ENCODE results near the gene LAMTOR2.
"Not testable (repeated sequence)": the region's sequence is repeated elsewhere in the genome, so short reads cannot be mapped to it uniquely, and the experiment has no call there.

Gene LAMTOR2

DNA sequence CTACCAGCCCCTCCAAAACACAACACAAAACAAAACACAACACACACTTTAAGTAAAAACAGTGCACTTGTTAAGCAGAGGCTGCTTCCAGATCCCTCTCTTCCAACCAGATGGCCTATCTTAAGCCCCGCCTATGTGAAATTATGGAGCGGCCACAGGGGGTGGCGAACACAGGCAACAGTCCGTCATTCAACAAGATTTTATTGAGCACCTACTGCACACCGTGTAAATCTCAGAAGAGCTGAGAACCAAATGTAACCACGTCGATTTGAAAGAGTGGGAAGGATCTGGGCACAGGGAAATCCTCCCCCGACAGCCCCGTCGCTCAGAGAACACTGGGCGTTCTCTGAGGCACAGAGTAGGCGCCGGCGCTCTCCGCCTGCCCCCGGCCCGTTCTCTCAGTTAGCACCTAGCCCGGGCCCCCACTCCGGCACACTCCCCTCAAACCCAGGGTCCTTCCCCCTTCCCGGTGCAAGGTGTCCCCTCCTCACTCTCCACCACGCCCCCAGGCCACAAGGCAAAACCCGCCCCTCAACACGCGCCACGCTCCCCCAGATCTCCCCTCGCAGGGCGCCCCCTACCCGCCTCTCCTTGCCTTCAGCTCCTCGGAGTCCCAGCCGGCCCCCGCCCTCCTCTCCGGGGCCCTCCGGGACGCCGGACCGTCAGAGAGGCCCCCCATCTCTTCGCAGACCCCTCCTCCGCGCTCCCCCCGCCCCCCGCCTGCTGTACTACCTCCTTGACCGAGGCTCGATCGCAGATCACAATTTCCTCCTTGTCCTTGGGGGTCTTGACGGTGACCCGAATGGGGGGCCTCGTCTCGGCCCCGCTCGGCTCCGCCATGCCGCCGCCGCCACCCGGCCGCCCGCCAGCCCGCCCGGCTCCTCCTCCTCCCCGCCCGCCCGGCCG is 1.5 kb upstream of the LAMTOR2 start:
- DNase-seq, result peak; percentile 26 to 49 (median 38)

DNA sequence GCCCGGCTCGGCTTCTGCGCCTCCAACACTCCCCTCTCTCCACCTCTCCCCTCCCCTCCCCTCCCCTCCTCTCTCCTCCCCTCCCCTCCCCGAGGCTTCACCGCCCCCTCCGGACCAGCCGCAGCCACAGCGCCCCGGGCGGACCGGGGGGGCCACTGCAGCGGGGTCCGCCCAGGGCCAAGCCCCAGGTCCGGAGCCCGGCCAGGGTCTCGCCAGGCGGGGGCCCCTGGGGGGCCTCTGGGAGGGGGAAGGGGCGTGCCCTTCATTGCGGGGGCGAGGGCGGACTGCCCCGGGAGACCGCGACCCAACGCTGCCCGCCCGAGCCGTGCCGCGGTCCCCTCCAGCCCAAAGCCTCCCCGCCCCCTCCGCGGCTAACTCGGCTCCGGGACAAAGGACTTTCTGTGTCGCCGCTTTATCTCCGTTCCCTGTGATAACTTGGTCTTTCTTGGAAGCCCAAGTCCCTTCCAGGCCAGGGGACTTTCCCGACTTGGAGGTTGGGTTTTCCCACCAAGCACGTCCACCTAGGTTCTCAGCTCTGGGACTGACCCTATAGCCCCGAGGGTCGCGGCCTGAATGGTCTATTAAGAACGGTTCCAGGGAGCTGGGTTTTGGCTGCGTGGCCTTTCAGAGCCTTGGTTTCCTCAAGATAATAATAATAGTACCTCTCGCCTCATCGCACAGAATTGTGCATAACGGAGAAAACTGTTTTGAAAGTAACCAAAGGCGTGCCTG is 648 bp upstream of the LAMTOR2 start, which contains the start of gene UBQLN4:
Gene UBQLN4 (minus strand): TSS at position 31 of the 732 bp plus-strand sequence. CDS start 97 bp downstream, outside the sequence.
- peak; percentile 70 to 80 (median 75) for DNase-seq

DNA sequence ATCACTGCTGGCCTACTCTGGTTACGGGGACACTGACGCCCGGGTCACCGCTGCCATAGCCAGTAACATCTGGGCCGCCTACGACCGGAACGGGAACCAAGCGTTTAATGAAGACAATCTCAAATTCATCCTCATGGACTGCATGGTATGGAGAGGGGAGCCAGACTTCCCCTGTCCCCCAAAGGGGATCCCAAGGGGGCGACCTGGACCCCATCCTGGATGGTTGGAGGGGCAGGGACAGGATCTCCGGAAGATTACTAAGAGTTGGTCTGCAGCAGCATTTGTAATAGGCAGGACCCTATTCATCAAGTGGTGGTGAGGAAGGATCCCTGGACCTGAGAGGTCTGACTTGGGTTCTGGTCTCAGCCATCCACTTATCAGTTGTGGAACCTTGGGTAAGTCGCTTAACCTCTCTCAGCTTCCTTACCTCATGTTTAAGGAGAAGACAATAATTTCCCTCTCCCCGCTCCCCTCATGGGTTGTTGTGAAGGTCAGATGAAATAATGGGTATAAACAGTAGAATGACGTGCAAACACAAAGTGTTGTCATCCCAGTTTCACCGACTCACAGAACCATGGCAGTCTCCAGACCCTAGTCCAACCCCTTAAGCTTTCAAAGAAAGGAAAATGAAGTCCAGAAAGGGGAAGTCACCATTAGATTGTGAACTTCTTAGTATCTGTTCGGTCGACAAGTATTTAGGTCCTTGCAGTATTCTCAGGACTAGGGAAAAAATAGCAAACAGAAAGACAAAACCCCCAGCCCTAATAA is 883 bp downstream of the LAMTOR2 start:
- no peak for DNase-seq

GRCh38 chr1:156056326-156056849 is 1.8 kb downstream of the LAMTOR2 start:
- DNase-seq, result no peak

GRCh38 chr1:156060937-156061636 is 6.5 kb downstream of the LAMTOR2 start, which contains the start of gene RAB25:
TSS of gene RAB25 (plus strand) at chr1:156061160. CDS start at chr1:156061401, 241 bp downstream.
- no peak for DNase-seq

DNA sequence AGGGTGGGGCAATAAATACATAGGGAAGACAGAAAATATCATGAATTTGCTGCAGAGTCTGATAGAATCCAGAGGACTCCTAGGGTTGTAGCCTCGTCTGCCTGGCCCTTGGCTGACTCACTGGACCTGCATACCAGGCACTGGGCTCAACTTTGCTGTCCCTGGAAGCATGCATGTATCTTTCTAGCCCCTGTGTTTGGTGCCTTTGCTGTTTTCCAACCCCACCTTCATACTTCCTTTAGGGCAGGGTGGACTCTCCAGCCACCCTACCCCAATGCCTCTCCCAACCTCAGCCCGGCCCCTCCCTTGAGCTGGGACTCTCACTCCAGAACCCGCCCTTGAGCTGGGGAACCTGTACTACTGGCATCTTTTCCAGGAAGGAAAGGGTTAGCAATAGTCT is 7.6 kb downstream of the LAMTOR2 start:
- DNase-seq, result no peak

DNA sequence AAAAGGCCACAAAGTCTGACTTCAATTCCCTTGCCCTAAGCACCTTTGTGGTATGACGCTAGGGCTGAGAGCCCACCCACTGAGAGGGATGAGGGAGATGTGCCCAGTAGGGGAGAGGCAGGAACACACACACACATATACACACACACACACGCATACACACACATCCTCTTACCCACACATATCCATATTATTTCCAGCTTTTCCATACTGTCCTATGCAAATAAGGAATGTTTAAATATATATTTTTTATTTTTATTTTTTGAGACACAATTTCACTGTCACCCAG is 9.4 kb downstream of the LAMTOR2 start:
- DNase-seq, result no peak

GRCh38 chr1:156064615-156065014 is 10.0 kb downstream of the LAMTOR2 start:
- no peak for DNase-seq

- DNase-seq, result no peak
These were observed 10.6 kb downstream of the LAMTOR2 start for GRCh38 chr1:156065212-156065611.

DNA sequence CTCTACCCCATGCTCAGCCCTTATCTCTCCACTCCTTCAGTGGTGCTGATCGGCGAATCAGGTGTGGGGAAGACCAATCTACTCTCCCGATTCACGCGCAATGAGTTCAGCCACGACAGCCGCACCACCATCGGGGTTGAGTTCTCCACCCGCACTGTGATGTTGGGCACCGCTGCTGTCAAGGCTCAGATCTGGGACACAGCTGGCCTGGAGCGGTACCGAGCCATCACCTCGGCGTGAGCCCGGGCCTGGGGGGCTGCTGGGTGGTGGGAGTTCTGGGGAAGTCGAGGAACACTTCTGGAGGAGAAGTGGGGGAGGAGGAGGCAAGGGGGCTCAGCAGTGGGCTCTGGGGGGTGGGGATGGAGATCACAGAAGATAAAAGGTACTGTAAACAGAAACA is 11.3 kb downstream of the LAMTOR2 start:
- DNase-seq, result no peak

DNA sequence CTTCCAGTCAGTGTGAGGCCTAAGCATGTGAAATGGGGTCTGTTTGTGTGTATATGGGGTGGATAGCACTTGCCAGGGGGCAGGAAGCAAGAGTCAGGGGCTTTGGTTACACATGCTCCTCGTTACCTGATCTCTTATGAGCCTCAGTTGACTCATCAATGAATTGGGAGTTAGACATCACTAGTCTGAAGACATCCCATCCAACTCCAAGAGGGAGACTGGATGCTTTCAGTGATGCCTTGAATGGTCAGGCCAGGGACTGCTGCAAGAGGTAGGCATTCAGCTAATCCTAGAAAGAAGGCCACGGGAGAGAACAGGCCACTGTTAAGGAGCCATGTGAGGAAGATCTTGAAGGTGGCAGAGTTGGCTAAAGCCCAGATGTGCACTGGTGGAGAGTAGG is 12.7 kb downstream of the LAMTOR2 start:
- DNase-seq, result no peak

GRCh38 chr1:156069490-156070455 is 15.2 kb downstream of the LAMTOR2 start:
- DNase-seq, result no peak

DNA sequence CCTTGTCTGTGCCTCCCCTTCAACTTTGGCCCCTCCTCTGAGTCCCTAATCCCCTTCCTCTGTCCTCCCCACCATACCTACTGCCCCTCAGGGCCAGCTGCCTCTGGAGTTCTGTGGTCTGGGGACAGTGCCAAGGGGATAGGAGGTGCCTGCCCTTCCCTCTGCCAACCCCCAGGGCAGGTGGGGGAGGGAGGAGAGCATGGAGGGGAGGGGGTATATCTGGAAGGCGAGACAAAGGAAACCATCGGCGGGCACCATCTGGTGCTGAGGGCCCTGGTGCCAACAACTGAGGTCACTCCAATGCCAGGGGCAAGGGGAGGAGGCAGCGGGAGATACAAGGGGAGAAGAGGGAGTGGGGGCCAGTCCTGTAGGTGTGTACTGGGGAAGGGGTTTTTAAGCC is 16.0 kb downstream of the LAMTOR2 start:
- DNase-seq, result no peak

GRCh38 chr1:156071332-156071816 is 16.8 kb downstream of the LAMTOR2 start:
- DNase-seq, result not testable (repeated sequence)

DNA sequence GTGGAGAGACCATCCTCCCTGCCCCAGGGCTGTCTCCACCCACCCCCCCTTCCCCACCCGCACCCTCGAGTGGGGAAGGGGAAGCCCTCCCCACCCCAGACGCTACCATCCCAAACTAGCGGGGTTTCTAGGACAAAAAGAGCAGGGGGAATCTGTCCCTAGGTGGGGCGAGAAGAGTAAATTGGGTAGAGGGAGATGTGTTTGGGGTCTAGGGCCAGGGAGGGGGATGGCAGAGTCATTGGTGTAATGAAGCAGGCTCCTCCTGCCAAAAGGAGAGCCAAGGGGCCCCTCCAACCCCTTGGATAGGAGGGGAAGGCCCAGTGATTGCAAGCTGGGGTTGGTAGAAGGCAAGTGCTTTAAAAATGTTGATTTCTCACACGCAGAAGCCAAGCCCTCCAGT is 17.7 kb downstream of the LAMTOR2 start:
- DNase-seq, result no peak

- no peak for DNase-seq
These were observed 18.6 kb downstream of the LAMTOR2 start for GRCh38 chr1:156073110-156073687.

- no peak for DNase-seq
These were observed 19.2 kb downstream of the LAMTOR2 start for GRCh38 chr1:156073740-156074139.

DNA sequence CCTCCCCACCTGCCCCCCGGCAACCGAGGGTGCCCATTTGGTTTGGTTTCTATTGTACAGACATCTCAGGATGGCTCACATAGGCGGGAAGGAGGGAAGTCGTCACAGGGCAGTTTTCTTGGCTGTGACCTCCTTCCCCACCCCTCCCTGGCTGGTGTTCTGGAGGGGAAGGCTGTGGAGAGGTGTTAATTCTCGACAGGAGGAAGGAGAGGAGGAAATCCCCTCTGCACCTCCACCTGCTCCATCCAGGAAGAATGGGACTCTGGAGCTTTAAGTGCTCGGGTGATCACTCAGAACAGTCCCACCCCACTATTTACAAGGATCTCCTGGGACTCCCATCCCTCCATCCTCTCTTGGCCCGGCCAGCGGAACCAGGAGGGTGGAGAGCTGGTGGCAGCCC is 20.1 kb downstream of the LAMTOR2 start:
- DNase-seq, result no peak

- no peak for DNase-seq
These were observed 20.6 kb downstream of the LAMTOR2 start for GRCh38 chr1:156075162-156075561.

- DNase-seq, result no peak
These were observed 21.2 kb downstream of the LAMTOR2 start for GRCh38 chr1:156075775-156076204.

All from activated CD4-positive, CD25-positive, alpha-beta regulatory T cell (primary cell).